Measurements from ENCODE around the gene GBGT1. TPM values are rescaled to one million over a fixed set of nuclear protein-coding genes. Genes with fewer than 3 reads are reported as not detected.

Gene GBGT1
- total and polyA plus RNA-seq, 9 of the 15 experiments (the other 6 are each of a cell fraction or from before 2014, with no cell fraction given) = 0.55 to 25.8 (median 13.7) TPM

DNA sequence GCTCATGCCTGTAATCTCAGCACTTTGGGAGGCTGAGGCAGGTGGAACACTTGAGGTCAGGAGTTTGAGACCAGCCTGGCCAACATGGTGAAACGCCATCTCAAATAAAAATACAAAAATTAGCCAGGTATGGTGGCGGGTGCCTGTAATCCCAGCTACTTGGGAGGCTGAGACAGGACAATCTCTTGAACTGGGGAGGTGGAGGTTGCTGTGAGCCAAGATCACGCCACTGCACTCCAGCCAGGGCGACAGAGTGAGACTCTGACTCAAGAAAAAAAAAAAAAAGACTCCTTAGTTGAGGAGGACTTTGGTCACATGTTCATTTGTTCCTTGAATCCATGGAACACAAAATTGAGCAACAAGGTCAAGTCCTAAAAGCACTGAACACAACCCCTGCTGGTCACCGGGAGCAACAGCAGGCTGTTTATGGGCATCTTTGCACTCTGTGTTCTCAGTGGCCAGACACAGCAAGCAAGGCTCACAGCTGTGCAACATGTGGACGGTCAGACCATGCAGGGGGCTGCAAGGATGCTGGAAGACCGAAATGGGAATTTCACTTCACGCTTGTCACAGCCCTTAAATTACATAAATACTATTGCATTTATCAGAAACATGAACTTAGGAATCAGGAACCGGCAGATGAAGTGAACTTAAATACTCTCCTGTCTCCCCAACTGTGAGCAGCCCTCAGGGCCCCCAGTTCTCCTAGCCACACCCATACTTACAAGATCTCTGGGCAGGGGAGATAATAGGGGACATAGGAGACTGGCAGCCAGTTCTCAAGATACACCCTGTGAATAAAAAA, 2.8 kb downstream of the GBGT1 start (continued):
- TF ChIP-seq, protein P1, sequence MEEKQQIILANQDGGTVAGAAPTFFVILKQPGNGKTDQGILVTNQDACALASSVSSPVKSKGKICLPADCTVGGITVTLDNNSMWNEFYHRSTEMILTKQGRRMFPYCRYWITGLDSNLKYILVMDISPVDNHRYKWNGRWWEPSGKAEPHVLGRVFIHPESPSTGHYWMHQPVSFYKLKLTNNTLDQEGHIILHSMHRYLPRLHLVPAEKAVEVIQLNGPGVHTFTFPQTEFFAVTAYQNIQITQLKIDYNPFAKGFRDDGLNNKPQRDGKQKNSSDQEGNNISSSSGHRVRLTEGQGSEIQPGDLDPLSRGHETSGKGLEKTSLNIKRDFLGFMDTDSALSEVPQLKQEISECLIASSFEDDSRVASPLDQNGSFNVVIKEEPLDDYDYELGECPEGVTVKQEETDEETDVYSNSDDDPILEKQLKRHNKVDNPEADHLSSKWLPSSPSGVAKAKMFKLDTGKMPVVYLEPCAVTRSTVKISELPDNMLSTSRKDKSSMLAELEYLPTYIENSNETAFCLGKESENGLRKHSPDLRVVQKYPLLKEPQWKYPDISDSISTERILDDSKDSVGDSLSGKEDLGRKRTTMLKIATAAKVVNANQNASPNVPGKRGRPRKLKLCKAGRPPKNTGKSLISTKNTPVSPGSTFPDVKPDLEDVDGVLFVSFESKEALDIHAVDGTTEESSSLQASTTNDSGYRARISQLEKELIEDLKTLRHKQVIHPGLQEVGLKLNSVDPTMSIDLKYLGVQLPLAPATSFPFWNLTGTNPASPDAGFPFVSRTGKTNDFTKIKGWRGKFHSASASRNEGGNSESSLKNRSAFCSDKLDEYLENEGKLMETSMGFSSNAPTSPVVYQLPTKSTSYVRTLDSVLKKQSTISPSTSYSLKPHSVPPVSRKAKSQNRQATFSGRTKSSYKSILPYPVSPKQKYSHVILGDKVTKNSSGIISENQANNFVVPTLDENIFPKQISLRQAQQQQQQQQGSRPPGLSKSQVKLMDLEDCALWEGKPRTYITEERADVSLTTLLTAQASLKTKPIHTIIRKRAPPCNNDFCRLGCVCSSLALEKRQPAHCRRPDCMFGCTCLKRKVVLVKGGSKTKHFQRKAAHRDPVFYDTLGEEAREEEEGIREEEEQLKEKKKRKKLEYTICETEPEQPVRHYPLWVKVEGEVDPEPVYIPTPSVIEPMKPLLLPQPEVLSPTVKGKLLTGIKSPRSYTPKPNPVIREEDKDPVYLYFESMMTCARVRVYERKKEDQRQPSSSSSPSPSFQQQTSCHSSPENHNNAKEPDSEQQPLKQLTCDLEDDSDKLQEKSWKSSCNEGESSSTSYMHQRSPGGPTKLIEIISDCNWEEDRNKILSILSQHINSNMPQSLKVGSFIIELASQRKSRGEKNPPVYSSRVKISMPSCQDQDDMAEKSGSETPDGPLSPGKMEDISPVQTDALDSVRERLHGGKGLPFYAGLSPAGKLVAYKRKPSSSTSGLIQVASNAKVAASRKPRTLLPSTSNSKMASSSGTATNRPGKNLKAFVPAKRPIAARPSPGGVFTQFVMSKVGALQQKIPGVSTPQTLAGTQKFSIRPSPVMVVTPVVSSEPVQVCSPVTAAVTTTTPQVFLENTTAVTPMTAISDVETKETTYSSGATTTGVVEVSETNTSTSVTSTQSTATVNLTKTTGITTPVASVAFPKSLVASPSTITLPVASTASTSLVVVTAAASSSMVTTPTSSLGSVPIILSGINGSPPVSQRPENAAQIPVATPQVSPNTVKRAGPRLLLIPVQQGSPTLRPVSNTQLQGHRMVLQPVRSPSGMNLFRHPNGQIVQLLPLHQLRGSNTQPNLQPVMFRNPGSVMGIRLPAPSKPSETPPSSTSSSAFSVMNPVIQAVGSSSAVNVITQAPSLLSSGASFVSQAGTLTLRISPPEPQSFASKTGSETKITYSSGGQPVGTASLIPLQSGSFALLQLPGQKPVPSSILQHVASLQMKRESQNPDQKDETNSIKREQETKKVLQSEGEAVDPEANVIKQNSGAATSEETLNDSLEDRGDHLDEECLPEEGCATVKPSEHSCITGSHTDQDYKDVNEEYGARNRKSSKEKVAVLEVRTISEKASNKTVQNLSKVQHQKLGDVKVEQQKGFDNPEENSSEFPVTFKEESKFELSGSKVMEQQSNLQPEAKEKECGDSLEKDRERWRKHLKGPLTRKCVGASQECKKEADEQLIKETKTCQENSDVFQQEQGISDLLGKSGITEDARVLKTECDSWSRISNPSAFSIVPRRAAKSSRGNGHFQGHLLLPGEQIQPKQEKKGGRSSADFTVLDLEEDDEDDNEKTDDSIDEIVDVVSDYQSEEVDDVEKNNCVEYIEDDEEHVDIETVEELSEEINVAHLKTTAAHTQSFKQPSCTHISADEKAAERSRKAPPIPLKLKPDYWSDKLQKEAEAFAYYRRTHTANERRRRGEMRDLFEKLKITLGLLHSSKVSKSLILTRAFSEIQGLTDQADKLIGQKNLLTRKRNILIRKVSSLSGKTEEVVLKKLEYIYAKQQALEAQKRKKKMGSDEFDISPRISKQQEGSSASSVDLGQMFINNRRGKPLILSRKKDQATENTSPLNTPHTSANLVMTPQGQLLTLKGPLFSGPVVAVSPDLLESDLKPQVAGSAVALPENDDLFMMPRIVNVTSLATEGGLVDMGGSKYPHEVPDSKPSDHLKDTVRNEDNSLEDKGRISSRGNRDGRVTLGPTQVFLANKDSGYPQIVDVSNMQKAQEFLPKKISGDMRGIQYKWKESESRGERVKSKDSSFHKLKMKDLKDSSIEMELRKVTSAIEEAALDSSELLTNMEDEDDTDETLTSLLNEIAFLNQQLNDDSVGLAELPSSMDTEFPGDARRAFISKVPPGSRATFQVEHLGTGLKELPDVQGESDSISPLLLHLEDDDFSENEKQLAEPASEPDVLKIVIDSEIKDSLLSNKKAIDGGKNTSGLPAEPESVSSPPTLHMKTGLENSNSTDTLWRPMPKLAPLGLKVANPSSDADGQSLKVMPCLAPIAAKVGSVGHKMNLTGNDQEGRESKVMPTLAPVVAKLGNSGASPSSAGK (IDR thresholded peaks at IDR 0.05) = no peak
- TF ChIP-seq HDAC8 (tag; IDR thresholded peaks at IDR 0.05) = no peak
- TF ChIP-seq, protein P2, sequence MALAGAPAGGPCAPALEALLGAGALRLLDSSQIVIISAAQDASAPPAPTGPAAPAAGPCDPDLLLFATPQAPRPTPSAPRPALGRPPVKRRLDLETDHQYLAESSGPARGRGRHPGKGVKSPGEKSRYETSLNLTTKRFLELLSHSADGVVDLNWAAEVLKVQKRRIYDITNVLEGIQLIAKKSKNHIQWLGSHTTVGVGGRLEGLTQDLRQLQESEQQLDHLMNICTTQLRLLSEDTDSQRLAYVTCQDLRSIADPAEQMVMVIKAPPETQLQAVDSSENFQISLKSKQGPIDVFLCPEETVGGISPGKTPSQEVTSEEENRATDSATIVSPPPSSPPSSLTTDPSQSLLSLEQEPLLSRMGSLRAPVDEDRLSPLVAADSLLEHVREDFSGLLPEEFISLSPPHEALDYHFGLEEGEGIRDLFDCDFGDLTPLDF (CRISPR knock-in tag; IDR thresholded peaks at IDR 0.05) = 0 out of 2 replicates have a peak, but pooled peaks have one; percentile 19
- TF ChIP-seq, protein P3, sequence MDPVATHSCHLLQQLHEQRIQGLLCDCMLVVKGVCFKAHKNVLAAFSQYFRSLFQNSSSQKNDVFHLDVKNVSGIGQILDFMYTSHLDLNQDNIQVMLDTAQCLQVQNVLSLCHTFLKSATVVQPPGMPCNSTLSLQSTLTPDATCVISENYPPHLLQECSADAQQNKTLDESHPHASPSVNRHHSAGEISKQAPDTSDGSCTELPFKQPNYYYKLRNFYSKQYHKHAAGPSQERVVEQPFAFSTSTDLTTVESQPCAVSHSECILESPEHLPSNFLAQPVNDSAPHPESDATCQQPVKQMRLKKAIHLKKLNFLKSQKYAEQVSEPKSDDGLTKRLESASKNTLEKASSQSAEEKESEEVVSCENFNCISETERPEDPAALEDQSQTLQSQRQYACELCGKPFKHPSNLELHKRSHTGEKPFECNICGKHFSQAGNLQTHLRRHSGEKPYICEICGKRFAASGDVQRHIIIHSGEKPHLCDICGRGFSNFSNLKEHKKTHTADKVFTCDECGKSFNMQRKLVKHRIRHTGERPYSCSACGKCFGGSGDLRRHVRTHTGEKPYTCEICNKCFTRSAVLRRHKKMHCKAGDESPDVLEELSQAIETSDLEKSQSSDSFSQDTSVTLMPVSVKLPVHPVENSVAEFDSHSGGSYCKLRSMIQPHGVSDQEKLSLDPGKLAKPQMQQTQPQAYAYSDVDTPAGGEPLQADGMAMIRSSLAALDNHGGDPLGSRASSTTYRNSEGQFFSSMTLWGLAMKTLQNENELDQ (CRISPR knock-in tag; IDR thresholded peaks at IDR 0.05; ENCODE audit: borderline replicate concordance) = no peak
- no peak for TF ChIP-seq ZNF347 (CRISPR knock-in tag; IDR thresholded peaks at IDR 0.05; ENCODE audit: low read depth)
- no peak for TF ChIP-seq ZNF212 (CRISPR knock-in tag; IDR thresholded peaks at IDR 0.05)
- TF ChIP-seq NFATC3 (IDR thresholded peaks at IDR 0.05) = peak; percentile 21; the same call in 1 of the 2 replicates
- TF ChIP-seq ZEB2 (IDR thresholded peaks at IDR 0.05) = no peak
- TF ChIP-seq, protein P4, sequence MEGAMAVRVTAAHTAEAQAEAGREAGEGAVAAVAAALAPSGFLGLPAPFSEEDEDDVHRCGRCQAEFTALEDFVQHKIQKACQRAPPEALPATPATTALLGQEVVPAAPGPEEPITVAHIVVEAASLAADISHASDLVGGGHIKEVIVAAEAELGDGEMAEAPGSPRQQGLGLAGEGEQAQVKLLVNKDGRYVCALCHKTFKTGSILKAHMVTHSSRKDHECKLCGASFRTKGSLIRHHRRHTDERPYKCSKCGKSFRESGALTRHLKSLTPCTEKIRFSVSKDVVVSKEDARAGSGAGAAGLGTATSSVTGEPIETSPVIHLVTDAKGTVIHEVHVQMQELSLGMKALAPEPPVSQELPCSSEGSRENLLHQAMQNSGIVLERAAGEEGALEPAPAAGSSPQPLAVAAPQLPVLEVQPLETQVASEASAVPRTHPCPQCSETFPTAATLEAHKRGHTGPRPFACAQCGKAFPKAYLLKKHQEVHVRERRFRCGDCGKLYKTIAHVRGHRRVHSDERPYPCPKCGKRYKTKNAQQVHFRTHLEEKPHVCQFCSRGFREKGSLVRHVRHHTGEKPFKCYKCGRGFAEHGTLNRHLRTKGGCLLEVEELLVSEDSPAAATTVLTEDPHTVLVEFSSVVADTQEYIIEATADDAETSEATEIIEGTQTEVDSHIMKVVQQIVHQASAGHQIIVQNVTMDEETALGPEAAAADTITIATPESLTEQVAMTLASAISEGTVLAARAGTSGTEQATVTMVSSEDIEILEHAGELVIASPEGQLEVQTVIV (CRISPR knock-in tag; IDR thresholded peaks at IDR 0.05; ENCODE audit: borderline replicate concordance) = no peak

All from K562 (cell line).